Colon (tissue), 2 donors: ENCODE measurements around the gene VPS26A.
A peak's percentile ranks its signal among the peaks of the same experiment; 100 is the strongest.

ENCODE experiments used
- FAIRE-seq: peaks from 2 replicates; lab custom pipeline; 2012; peaks lifted over from hg19 to GRCh38; lab: Jason Lieb, UNC
- donor health status: control.
- donor health status: control.

VPS26A gene

DNA sequence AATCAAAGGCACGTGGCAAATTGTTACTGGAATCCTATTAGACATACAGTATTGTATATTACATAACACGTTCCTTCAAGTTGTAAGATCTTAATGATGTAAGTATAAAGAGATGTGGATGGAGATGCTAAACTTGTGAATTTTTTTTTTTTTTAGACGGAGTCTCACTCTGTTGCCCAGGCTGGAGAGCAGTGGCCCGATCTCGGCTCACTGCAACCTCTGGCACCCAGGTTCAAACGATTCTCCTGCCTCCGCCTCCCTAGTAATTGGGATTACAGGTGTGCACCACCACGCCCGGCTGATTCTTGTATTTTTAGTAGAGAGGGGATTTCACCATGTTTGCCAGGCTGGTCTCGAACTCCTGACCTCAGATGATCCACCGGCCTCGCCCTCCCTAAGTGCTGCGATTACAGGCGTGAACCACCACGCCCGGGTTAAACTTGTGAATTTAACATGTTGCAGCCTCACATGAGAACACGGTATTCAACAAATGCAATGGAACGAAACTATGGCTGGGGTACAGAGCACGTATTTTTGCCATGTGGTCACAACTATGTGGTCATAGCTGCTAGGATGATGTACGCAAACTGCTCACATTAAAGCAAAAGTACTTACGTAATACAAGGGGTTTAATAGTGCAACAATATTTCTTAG lies 55.2 kb downstream of the VPS26A start:
- FAIRE-seq = no peak

DNA sequence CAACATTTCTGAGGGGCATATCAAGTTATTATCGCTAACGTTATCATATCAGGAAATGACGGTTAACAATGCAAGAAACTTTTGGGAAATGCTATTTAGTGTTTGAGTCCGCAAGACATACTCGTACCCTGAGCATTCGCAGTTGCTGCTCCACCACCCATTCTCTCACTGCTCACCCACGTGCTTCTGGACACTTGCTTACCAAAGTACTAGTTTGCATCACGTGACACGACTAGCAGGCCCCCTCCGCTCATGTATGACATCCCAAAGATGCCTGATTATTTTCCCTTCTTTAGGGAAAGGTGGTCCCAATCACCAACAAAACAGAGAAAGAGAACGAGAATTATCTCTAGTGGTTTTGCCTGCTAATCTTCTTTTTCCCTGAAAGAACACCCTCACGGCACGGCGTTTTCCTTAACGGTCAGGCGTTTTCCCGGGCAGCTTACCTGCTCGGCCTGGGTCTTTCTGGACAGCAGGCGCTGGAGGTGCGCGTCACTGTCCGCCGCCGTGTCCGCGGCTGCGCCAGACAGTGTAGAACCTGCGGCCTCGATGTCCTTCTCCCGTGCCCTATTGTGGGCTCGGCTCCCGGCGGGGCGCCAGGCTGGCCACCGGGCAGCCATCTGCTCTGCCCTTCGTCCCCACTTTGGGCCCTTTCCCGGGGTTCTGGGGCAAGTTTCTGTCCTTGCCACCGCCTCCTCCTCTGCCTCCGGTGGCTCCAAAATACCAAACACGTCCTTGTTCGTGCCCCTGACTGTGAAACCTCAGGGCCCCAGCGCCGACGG lies 56.0 kb downstream of the VPS26A start, which contains the start of gene SUPV3L1:
SUPV3L1 (plus strand) TSS at position 492 of the 782 bp plus-strand sequence; CDS start at position 550, 58 bp downstream.
- FAIRE-seq = peak; percentile 28

DNA sequence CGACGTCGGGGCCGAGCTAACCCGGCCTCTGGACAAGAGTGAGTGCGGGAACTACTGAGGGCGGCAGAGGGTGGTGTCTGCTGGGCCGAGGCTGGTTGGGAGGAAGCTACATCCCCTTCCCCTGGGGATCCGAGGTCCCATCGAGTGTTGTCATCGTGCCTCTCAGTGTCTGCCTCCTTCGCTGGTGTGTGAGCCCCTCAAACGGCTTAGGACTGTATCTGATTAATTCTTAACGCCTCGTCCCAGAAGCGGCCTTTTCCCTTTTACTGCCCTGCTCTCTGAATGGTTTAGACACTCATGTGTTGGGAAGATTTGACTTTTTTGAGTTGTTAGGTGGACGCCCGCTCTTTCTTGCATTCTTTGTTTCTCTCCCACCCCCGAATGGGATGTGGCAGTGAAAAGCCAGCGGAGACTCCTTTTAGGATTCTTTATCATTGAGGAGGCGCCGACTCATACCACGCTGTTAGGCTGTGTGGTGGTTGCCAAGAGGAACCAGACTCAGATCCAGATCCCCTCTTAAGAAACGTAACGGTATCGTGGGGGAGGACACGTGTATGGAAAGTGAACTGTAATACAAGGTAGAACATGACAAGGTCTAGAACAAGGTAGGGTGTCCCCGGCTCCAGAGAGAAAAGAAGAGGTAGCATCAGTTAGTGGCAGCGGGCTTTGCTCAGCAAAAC lies 56.7 kb downstream of the VPS26A start:
- FAIRE-seq = no peak

DNA sequence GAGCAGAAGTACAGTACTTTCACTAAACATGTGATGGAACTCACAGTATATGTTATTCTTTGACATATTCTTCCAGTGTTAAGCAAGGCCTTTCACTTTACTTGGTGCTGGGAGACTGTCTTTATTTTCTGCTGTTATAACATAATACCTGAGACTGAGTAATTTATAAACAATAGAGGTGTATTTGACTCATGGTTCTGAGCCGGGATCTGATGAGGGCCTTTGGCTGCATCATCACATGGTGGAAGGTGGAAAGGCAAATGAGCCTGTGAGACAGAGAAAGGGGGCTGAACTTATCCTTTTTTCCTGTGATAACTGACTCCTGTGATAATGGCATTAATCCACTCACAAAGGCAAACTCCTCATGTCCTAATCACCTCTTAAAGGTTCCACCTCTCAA lies 57.5 kb downstream of the VPS26A start:
- no peak for FAIRE-seq

DNA sequence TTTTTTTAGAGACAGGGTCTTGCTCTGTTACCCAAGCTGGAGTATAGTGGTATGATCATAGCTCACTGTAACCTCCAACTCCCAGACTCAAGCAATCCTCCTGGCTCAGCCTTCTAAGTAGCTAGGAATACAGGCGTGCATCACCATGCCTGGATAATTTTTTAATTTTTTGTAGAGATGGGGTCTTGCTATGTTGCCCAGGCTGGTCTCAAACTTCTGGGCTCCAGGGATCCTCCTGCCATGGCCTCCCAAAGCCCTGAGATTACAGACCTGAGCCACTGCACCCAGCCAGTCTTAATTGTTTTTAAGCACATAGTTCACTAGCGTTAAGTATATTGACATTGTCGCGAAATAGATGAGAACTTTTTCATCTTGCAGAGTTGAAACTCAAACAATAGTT lies 58.0 kb downstream of the VPS26A start:
- no peak for FAIRE-seq

DNA sequence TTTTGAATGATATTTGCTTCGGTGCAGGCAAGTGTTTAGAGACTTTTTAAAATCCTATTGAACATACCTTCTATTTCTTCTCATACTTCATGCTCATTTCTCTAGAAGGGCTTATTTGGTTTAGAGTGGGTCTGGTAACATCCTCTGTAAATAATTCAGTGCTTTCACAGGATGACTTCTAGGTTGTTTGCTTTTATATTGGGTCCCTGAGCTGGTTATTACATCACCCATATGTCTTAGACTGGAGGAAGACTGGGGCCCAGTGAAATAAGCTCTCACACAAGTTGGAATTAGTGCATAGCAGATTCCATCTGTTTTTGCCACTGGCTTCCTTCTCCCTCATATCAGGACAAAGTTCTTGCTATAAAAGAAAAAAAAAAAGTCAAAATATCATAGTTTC lies 62.5 kb downstream of the VPS26A start:
- FAIRE-seq = no peak

DNA sequence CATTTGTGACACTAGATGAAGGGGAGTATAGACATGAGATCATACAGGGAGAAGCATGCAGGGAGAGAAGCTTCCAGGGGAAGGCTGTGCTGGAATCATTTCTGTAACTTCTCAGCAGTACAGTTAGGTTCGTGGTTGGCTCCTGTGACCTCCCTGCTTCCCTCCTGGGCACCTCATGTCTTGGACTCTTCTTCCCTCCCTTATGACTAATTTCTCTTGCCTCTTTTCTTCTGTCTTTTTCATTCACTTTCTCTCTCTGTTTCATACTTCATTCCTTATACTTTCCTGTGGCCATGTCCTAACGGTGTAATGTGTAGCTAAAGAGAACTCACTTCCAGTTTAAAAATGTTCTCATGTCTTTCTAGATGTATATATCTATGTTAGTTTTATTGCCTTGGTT lies 77.1 kb downstream of the VPS26A start:
- FAIRE-seq = no peak

DNA sequence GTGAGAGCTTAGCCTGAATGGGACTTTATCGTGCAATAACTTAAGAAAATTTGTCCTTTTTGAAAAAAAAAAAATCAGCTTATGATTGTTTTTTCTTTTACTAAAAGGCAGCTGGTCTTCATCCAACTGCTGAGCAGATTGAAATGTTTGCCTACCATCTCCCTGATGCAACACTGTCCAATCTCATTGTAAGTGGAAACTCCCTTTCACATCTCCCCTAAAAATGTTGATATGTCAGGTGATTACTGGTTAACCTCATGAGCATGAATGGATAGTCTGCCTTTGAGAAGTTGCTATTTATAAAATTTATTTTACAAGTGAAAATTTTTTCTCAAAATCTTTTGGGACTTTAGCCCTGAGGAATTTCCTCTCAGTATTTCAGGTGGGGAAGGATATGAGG lies 78.4 kb downstream of the VPS26A start:
- no peak for FAIRE-seq

DNA sequence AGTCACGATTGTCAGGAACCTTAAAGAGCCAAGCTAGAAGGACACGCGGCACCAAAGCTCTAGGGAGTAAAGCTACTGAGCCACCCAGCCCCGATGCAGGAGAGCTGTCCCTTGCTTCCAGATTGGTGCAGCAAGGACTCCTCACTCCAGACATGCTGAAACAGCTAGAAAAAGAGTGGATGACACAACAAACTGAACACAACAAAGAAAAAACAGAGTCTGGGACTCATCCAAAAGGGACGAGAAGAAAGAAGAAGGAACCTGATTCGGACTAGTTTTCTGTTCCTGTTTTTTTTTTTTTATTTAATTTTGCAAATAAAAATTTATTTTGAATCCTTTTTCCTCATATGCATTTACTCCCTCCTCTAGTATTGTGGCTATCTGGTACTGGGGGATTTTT lies 84.8 kb downstream of the VPS26A start:
- no peak for FAIRE-seq

DNA sequence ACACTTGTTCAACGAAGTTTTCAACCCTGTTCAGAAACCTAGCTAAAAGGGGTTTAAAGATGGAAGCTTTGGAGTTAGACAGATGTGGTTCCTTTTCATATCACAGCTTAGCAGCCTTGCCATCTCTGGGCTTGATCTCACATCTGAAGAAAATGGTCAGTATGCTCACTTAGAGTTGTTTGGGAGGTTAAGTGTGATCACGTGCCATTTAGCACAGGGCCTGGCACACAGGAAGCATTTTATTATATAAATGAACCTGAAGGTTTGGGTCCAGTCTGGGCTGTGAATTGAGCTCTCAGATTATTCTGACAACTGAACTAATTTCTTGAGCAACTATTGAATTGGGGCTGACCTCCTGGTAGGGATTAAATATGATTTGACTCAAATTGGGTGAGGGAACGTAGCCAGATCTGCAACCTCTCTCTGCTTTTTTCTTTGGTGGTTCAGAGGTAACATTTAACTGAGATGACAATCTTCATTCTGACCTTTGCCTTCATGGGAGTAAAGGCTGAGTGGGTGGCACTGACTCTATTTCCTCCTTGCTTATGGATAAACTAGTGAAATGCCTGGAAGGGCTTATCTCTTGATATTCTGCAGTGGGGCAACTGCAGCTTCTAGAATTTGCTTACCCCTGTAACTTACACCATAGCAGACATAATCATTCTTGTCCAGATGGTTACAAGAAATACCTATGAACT lies 86.0 kb downstream of the VPS26A start:
- no peak for FAIRE-seq

DNA sequence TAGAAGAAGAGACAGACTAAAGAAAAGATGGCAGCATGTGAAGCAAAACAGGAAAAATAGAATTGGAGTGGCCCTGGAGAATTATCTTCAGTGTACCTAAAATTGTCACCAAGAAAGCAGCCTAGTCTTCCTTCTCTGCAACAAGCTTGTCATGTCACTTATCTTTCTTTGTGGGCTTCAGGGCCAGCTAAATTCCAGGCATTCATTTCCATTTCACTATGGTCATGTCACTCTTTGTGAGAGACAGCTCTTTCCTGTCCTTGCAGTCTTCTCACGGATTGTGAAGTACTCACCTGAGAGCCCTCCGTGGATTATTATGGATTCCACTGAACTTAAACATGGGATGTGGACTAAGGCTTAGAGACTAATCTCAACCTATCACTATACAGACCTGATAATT lies 87.1 kb downstream of the VPS26A start:
- FAIRE-seq = no peak

DNA sequence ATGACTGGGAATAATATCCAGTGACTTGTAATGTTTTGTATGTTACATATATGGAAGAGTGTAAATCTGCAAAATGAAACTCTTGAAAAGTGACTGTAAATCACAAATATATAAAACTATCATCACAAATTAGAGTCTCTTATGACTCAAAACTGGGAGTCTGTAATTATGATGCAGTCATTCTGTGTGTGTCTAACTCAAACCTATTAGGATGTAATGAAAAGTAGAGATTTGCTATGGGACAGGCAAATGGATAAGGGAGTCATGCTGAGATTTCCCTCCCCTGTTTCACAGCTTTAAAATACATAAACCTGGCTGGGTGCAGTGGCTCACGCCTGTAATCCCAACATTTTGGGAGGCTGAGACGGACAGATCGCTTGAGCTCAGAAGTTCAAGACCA lies 87.5 kb downstream of the VPS26A start:
- FAIRE-seq = no peak

DNA sequence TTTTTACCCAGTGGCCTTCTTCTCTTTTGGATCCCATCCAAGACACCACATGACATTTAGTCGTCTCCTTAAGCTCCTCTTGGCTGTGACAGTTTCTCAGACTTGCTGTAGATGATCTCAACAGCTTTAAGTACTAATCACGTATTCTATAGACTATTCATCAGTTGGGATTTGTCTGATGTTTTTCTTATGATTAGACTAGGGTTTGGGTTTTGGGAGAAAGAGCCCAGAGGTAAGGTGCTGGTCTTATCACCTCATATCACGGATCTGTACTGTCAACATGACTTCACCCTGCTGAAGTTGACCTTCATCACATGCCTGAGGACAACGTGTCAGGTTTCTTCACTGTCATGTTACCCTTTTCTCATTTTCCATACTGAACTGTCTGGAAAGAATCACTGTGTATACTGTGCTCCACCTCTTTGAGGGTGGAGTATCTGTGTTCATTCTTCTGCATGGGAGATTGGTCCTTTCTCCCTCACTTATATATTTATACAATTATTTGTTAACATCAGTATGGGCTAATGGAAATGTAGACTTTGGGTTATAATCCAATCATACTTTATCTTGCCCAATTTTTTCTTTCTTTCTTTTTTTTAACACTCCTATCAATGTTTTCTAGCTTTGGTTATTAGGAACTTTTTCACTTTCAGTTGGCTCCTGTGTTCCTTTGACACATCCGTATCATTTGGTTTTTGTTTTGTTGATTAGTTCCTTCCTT lies 89.8 kb downstream of the VPS26A start:
- no peak for FAIRE-seq

DNA sequence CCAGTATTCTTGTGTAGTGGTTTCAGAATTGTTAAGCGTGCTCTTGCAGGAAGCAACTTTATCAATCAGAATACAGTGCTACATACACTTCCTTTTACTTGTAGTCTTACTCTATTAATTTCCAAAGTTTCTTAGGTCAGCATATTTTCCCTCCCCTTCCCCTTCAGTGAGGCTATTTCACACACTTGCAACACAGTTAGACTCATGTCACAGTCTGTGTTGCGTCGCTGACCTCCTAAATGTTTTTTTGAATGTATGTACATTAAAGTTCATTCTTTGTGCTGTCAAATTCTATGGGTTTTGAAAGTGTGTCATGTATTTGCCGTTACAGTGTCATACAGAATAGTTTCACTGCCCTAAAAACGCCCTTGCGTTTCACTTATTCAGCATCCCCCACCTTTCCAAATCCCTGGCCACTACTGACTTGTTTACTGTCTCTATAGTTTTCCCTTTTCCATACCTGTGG lies 90.7 kb downstream of the VPS26A start:
- FAIRE-seq = no peak

DNA sequence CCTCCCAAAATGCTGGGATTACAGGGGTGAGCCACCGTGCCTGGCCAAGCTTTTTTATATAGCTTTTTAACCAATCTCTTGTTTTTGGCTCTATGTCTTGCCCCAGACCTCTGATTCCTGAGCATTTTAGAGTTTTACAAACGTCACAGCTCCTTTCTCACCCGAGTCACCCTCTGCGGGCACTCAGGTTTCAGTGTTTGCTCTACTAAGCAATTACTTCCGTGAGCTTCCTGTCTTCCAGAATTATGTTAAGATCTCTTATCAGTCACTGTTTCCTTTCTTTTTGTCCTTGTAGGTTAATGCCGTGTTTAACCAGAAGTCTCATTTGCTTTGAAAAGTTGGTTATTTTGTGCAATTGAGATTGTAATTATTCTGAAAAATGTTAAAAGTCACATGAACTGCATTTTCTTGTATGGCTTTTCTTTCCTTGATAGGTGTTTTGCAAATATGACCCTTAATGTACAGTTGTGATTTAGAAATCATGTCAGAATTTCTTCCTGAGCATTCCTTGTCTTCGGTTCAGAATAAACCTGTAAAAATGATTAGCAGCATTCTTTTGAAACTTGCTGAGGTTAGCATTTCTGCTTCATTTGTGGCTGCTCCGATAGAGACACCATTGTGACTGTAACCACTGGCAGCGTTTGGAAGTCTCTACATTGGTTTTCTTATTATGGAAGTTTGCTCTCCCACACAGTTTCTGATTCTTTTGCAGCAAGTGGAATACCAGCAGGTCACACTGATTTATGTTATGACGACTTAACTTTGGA lies 91.6 kb downstream of the VPS26A start:
- FAIRE-seq = no peak

DNA sequence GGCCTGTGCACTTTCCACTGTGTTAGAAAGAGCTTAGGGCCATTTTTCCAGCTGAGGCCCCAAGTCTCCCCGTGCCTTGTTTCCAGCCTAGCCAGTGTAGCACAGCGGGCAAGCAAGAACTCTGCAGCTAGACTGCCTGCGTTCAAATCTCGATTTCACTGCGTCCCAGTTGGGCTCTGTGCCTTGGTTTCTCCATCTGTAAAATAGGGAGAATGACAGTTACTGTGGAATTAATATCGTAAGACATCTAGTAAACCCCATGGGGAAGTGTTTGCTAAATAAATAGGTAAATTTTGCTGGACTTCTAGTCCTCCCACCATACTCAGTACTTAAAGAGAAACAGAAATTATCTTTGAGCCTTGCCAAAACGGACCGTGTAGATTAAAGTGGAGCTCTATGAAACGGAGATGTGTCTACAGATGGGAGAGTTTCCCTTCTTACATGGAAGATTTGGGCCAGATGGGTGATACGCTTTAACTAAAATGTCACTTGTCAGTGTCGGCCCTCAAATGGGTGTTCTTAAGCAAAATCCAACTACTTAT lies 92.7 kb downstream of the VPS26A start:
- FAIRE-seq = no peak

DNA sequence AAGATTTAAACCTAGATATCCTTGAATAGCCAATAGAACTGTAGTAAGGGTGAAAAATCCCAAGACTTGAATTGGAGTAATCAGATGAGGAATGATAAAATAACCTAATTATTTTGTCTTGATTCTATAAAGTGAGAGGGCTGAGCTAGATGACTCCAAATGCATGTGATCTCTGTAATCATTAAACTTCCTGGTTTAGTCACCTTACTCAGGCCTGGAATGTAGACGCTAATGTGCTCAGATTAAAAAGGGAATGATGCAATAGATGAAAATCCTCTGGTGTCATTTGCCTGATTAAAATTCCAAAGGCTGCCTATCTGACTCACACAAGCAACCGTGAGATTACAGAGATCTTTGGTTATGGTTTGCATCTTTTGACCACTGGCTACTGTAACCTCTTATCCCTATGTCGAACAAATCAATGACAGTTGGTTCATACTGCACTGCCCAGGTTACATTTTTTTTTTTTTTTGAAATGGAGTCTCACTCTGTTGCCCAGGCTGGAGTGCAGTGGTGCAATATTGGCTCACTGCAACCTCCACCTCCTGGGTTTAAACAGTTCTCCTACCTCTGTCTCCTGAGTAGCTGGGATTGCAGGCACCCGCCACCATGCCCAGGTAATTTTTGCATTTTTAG lies 93.3 kb downstream of the VPS26A start:
- FAIRE-seq = no peak

DNA sequence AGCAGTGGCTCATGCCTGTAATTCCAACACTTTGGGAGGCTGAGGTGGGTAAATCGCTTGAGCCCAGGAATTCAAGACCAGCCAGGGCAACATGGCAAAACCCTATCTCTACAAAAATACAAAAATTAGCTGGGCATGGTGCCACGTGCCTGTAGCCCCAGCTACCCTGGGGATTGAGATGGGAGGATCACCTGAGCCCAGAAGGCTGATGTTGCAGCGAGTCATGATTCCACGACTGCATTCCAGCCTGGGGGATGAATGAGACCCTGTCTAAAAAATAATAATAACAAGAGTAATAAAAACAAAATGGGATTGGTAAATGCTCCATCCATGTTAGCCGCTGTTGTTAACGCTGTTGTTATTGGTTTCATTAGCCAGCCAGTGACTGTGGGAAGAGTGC lies 94.9 kb downstream of the VPS26A start:
- FAIRE-seq = no peak

DNA sequence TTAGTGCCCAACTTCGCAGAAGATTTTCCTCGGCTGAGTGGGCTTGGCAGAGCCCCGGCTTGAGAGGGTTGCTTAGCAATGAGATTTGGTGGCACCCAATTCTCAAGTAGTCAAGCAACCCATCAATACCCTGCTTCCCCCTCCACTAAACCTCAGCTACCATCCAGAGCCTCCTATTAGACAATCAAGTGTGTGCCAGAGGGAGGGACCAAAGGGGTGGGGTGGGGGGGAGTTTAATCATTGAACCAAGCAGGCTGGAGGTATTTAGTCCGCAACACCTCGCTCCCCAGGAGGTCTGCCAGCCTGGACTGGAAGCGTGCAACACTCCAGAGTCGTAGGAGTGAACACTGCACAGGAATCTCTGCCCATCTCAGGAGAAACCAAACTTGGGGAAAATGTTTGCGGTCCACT lies 96.1 kb downstream of the VPS26A start, which contains the start of gene HKDC1:
HKDC1 (plus strand) TSS at position 292 of the 411 bp plus-strand sequence; CDS start at position 396, 104 bp downstream.
- FAIRE-seq = no peak

DNA sequence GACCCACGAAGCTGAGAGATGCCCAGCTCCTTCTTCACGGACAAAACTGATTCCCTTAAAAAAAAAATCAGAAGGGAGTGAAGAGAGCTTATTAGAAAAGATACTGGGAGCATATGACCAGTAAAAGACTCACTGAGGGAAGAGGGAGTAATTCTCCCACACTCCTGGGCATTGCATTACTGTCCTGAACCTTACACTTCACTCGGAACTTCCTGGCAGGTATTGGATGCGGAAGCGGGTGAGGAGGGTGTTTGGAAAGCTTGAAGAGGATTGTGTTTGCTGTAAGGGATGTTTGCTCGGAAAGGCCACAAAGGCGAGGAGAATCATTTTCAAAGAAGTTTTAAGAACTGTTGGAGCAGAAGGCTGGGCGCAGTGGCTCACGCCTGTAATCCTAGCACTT lies 96.5 kb downstream of the VPS26A start:
- no peak for FAIRE-seq
